ENCODE data around the gene HYAL3.
"Not testable (repeated sequence)": the region's sequence is repeated elsewhere in the genome, so short reads cannot be mapped to it uniquely, and the experiment has no call there.

HYAL3 gene

DNA sequence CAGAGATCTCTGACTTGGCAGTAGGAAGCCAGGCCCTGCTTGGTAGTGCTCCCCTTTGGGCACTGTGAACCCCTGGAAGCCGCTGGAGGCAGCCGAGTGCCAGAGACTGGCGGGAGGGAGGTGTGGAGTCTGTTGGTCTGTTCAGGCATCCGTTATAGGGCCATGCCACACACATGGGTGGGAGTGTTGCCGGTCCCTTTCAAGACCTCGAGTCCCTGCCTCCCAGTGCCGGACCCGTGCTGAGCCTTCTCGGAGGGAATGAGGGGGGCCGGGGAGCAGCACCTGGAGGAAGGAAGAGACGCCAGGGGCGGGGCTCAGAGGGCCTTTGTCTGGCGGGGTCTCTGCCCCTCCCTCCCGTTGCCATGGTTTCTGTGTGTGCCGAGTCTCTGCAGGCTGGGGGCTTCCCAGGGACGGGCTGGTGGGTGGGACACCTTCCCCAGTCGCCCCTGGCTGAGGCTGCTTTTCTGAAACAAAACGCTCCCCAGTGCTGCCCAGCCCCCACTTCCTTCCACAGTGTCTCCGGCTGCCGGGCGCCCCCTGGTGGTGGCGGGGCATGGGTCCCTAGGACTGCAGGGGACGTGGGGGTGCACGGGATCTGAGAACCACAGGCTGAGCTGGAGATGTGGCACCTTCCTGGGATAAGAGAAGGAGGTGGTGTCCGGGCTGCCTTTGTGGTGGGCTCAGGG lies 53.2 kb downstream of the HYAL3 start:
- peak; percentile 87 to 94 for DNase-seq
- TF ChIP-seq POLR2A (IDR thresholded peaks at IDR 0.05; ENCODE audit: low read length) (no peak), GATA1 (IDR thresholded peaks at IDR 0.05; ENCODE audit: low read depth, low read length) (no peak)

DNA sequence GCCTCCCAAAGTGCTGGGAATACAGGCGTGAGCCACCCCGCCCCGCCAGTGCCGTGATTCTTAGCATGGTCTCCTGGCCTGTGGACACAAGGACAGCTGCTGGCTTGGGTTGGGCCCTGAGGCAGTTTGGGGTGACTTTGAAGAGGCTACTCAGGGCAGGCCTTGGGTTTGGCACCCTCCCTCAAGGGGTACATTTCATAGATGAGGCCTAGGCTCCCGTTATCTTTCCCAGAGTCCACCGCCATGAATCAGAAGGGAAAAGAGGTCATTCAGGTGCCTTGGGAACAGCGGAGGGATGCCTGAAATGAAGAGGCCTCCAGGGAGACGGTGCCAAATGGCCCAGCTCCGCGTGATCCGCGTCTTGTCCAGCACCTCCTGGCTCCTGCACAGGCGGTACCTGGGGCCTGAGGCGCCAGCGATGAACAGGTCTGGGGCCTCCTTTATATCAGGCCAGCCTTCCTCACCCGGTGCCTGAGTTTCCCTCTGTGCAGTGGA lies 53.9 kb downstream of the HYAL3 start:
- no peak for DNase-seq
- no peak for TF ChIP-seq GATA1 (IDR thresholded peaks at IDR 0.05; ENCODE audit: low read depth, low read length)
- no peak for TF ChIP-seq POLR2A (IDR thresholded peaks at IDR 0.05; ENCODE audit: low read length)

DNA sequence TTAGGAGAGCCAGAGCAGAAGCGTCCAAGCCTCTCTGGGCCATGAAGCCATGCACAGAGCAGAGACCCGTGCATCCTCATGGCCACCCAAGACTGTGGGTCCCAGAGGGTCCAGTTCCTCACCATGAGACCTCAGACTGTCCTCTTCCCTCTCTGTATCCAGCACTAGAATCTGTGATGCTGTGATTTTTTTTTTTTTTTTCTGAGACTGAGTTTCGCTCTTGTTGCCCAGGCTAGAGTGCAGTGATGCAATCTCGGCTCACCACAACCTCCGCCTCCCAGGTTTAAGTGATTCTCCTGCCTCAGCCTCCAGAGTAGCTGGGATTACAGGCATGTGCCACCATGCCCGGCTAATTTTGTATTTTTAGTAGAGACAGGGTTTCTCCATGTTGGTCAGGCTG lies 54.4 kb downstream of the HYAL3 start:
- not testable (repeated sequence) for DNase-seq

DNA sequence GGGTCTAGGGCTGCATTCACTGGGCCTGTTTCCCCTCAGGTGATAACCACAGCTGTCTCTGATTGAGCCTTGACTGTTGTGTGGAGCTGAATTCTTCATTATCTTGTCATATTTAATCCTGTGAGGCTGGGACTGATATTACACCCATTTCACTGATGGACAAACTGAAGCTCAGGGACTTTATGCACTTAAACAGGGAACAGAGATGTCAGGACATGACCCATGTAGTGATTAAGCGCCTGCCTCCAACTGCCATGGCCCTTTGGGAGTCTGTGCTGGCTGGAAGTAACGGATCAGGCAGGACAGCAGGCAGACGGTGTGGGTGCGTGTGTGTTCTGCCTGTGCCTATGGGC lies 55.7 kb downstream of the HYAL3 start:
- DNase-seq = no peak
- no peak for TF ChIP-seq POLR2A (IDR thresholded peaks at IDR 0.05; ENCODE audit: low read length)
- TF ChIP-seq GATA1 (IDR thresholded peaks at IDR 0.05; ENCODE audit: low read depth, low read length) = no peak

DNA sequence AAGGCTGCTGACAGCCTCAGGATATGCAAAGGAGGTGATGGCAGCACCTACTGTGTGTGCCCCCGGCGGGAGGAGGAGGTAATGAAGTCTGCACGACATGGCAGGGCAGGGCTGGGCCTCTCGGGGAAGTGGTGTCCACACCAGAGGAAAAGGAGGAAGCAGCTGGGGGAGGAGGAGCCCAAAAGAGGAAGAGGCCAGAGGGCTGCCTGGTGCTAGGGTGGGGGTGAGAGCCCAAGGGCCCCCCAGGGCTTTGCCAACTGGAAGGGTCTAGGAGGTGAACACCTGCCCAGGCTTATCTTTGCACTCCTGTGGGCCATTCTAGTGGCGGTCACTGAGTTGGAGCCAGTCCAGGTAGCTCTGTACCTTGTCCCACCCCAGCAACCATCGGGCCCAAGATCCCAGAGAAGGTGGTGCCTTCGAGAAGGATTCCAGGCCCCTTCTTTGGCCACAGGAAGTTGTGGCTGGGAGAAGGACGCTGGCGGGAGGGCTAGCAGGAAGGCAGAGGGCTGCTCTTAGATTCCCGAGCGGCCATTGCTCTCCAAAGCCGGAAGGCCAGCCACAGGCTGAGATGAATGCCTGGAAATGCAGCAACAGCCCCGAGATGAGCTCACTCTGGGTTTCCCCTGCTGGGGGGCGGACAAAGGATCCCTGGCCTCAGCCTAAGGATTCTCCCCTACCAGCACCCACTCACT lies 56.2 kb downstream of the HYAL3 start:
- TF ChIP-seq POLR2A (IDR thresholded peaks at IDR 0.05; ENCODE audit: low read length) (no peak), GATA1 (IDR thresholded peaks at IDR 0.05; ENCODE audit: low read depth, low read length) (no peak)
- DNase-seq = no peak

Measured in erythroblast (primary cell).